HG02588 (cell line): ENCODE measurements around the gene PHLDB1.

Source experiments
- ATAC-seq: cut with Tn5 transposase; IDR thresholded peaks from one replicate; pipeline ENCODE4 v1.9.1; 2021; ENCODE audit warnings: mild to moderate bottlenecking, moderate library complexity; ENCODE audit not compliant: unreplicated experiment

The PHLDB1 gene

DNA sequence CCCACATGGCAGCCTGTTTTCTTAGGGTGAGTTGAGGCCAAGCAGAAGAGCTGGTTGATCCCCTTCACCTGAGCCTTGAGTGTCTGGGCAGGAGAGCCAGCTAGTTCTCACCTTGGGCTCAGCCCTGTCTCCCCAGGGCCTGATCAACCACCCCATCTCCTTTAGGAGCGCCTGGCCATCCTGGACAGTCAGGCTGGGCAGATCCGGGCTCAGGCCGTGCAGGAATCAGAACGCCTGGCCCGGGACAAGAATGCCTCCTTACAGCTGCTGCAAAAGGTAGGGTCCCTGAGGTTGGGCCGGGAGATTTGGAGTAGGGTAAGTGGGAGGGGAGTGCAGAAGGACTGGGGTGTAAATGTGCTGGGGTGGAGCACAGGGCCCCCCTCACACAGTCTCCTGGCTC lies 31.3 kb downstream of the PHLDB1 start:
- no peak for ATAC-seq

GRCh38 chr11:118639899-118640298 lies 32.5 kb downstream of the PHLDB1 start:
- no peak for ATAC-seq

DNA sequence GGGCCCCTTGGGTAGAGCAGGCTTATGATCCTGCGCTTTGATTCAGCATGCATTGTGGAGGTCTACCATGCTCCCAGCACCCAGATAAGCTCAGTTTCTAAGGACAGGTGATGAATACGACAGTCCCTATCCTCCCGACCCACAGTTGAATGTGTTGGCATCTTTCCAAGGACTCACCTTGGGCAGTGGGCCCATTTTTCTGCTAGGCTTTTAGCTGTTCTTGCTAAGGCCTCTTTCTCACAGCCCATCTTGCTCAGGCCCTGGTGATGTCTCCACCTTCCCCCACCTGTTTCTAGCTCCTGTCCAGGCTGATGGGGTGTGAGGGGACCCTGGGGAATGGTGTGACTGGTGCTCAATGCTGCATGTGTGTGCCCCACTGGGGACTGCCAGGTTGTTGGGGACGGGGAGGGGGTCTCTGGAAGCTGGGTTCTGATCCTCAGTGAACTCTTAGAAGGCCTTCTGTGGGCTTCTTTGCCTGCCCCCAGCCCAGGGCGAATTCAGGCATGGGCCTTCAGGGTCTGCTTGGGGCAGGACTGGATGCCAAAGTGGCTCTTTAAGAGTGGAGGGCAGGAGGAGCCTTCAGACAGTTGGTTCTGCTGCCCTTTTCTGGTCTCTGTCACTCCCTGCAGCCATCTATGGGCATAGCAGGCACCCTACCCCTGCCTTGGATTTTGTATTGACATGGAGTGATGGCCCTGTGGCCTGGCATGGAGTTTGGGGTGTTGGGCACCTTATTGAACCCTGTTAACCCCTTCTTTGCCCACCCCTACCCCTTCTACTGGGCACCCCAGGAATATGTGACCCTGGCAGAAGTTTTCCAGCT lies 33.1 kb downstream of the PHLDB1 start:
- no peak for ATAC-seq

DNA sequence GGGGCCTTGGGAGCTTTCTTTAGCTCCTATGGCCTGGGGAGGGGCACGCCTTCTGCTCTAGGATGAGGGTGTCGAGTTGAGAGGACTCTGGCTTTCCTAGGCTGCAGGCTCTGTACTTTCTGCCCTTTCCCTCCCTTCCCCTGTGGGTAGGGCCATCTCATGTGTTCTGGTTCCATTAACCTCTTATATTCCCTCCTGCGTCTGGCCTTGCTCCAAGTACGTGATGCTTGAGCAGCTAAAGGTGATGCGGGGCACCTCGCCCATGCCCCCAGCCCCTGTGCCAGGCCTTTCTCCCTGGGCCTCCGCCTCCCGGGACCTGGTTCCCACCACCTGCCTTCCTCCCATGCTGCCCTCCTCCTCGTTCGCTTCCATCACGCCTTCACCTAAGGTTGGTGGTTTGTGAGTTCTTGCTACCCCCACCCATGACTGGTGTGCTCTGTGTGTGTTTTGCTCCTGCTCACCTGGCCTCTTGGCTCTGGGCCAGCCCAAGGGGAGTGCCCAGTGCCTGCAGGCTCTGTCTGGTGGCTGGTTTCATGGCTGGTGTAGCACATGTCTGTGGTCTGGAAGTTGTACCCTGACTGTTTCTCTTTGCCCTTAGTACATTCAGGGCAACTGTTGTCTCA lies 34.1 kb downstream of the PHLDB1 start:
- ATAC-seq, result no peak

DNA sequence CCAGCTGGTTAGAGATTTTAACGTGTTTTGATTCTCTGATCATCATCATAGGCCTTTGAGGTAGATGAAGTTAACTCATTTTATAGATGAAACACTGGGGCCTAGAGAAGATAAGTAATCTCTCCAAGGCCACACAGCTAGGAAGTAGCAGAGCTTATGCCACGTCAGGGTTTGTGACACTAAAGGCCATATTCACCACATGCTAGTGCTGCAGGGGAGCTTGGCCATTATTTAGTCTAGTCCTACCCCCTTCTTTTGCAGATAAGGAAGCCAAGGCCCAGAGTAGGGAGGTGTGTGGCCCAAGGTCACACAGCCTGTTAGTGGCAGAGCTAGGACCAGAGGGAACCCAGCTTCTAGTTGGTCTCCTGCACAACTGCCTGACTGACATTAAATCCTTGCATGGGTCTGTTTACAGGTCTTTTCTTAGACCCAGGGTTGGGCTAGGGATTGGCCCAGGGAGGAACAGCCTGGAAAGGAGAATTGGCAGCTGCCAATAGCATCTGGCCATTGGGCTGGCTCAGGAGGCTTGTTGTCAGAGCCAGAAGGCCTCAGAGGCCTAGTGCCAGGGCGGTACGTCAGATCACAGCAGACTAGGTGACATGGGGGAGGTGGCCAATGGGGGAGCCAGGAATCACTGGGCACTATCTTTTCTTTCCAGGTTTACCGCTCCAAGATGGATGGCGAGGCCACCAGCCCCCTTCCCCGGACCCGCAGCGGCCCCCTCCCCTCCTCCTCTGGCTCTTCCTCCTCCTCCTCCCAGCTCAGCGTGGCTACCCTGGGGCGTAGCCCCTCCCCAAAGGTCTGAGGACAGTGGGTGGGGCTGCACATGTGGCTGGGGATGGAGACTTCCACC lies 36.0 kb downstream of the PHLDB1 start:
- ATAC-seq, result no peak

- ATAC-seq, result no peak
Observed at GRCh38 chr11:118643995-118644345, 36.6 kb downstream of the PHLDB1 start.

DNA sequence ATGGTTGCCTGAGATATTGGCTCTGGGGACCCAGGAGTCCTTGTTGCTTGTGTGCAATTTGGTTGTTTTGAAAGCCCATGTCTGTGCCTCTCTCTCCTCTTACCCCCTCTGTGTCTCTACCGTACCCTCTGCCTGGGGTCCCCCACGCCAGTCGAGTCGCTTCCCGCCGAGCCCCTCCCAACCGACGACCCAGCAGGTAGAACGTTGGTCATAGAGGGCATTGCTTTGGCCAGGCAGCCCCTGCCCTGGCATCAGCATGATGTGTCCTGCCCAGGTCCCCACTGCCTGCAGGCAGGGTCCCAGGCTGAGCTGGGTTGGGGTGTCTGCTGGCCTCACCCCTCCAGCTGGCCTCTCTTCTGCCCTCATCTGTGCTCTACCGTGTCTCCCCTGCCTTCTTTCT lies 37.1 kb downstream of the PHLDB1 start:
- no peak for ATAC-seq

DNA sequence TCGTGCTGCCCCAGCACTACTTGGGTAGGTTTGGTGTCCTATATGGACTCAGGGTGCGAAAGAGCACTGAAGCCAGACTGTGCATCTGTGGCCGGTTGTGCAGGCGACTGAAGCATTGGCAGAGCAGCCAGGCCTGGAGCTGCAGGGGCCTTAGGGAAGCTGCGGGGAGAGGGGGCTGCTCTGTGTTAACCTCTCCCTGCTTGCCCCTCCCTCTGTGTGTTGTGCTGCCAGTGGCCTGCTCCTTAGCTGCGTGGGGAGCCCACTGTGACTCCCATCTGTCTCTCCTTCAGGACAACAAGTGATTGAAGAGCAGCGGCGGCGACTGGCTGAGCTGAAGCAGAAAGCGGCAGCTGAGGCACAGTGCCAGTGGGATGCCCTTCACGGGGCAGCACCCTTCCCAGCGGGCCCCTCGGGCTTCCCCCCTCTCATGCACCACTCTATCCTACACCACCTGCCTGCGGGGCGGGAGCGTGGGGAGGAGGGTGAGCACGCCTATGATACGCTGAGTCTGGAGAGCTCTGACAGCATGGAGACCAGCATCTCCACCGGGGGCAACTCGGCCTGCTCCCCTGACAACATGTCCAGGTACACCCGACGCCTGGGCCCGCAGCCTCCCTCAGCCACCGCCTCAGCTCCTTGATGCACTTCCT lies 37.8 kb downstream of the PHLDB1 start:
- no peak for ATAC-seq

GRCh38 chr11:118646393-118646792 lies 39.0 kb downstream of the PHLDB1 start:
- no peak for ATAC-seq

GRCh38 chr11:118648291-118648690 lies 40.9 kb downstream of the PHLDB1 start:
- no peak for ATAC-seq

DNA sequence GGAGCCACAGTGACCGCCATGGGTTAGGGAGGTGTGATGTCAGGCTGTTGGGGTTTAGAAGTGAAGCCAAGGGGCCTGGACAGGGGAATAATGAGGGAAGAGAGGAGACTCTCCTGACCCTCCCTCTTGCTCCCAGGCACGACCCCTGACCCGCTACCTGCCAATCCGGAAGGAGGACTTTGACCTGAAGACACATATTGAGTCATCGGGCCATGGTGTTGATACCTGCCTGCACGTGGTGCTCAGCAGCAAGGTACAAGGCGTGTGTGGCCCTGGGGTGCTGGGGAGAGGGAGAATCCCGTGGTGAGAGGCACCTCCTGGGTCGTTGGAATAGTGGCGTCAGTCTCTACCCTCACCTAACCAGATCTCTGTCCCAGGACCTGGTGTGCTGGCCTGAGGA lies 42.5 kb downstream of the PHLDB1 start:
- no peak for ATAC-seq

GRCh38 chr11:118650366-118650765 lies 43.0 kb downstream of the PHLDB1 start:
- no peak for ATAC-seq

DNA sequence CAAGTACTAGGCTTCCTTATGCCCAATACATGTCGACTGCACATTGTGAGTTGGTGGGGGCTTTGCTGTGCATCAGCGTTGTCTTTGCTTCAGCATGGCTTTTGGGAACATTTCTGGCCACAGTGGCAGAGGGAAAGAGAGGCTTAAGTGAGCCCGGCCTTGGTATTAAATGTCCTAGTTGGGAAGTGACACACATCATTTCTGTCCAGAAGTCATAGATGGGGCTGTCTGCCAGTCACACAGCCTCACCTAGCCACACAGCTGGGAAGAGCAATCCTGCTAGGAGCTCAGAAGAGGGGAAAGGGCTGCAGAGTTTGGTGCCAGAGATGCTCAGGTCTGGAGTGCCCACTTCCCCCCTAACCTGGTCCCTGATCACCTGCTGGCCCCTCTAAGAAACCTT lies 44.4 kb downstream of the PHLDB1 start:
- ATAC-seq, result no peak

DNA sequence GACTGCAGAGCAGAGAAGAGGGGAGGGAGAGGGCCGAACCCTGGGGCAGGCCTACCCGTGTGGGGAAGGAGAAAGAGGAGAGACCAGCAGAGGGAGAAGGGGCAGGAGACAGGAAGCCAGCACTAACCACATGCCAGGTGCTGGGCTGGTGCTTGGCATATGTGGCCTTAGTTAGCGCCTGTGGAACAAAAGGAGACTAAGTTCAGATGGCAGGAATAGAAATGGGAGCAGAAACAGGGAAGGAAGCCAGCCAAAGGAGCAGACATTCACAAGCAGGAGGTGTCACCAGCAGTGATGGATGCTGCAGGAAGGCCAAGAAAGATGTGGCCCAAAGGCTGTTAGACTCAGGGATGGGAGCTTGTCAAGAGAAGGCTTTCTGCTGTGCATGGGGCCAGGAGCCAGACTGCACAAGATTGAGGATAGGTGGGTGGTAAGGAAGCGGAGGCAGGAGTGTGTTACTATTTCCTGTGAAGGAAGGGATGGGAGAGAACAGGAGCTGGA lies 45.3 kb downstream of the PHLDB1 start:
- ATAC-seq, result no peak

DNA sequence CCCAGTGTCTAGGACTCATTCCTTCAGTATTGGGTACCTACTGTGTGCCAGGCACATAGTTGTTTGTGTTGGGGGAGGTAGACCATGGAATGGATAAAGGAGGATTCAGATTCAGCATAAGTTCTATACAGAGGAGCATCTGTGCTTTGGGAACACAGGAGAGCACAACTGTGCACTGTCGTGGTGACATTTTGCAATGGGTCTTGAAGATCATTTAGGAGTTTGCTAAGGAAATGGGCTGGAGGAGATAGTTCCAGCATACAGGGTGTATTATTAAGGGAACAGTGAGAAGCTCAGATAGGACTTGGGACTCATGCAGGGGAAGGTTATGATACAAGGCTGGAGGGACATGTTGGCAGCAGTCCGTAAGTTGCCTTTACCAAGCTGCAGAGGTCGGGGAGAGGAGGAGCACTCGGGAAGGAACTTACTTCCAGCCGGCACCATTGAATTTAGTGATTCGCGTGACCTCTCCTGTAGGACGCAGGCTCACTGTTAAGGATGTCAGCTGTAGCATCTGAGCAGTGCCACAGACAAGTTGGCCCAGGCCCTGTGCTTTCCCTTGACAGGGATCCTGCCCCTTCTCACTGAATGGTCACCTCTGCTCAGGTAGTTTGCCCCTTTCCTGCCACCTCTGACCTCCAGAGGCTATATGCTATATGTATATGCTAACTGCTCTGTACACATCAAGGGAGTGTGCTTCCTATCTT lies 46.4 kb downstream of the PHLDB1 start:
- ATAC-seq, result no peak

DNA sequence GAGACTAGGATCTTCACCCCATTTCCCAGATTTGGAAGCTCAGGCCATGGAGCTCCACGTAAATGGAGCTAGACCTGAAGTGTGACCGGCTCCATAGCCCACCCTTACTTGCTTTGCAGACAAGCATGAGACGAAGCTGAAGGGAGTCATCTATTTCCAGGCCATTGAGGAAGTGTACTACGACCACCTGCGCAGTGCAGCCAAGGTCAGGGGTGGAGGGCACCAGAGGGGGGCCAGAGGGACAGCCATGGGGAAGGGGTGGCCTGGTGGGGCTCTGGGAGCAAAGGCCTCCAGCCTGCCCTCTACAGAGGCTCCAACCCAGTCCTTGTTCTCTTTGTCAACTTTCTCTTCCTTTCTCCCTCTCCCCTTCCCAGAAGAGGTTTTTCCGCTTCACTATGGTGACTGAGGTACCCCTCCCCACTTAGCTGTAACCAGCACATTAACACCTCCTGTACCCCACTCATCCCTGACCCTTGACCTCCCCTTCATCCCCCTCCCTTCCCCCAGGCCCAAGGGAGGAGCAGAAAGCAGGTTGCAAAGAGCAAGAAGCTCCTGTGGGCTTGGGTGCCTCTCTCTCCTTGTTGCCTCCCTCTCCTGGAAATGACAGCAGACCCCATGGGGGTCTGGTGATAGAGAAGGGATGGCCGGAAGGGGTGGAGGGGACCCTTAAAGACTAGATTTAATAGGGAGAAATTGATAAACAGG lies 48.2 kb downstream of the PHLDB1 start:
- ATAC-seq, result no peak

DNA sequence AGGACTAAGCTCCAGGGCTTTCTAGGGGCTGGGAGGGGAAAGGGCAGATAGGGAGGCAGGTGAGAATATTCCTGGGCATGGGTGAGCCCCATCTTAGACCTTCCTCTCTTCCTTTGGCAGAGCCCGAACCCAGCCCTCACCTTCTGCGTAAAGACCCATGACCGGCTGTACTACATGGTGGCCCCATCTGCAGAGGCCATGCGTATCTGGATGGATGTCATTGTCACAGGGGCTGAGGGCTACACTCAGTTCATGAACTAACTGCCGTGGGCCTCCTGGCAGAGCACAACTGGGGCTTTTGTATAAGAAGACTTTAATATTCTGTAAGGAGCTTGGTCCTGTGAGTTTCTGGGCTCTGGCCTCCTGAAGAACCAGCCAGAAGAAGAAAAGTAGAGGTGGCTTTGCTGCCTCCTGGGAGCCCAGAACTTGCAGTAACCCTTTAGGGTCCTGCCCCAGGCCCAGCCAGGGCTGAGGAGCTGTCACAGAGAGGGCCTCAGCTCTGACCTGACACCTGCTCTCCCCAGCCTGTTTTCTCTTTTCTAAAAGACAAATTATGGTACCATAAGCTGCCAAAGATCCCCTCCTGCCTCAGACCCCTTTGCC lies 49.2 kb downstream of the PHLDB1 start:
- no peak for ATAC-seq

- no peak for ATAC-seq
Observed at GRCh38 chr11:118657238-118657637, 49.8 kb downstream of the PHLDB1 start.

- no peak for ATAC-seq
Observed at GRCh38 chr11:118657709-118658428, 50.5 kb downstream of the PHLDB1 start.
